Right cardiac atrium (tissue), 5 donors: ENCODE data around the gene CDC5L. TPM values are rescaled to one million over a fixed set of nuclear protein-coding genes. Genes with fewer than 3 reads are reported as not detected.

ENCODE experiments used
- ATAC-seq, 2 donors: fragments of 200-7000 bp; cut with Tn5 transposase; one replicate each; pipeline versions ENCODE4 v1.8.0 to v1.9.1; 2020; ENCODE audit warnings: moderate library complexity in 2 of 2, mild to moderate bottlenecking in 1 of 2
- DNase-seq, 3 donors: peaks; one replicate each; pipeline ENCODE4 v3.0.0-alpha.2; 2020
- H3K27ac ChIP-seq: one replicate; pipeline ENCODE4 v1.5.1; 2013; ENCODE audit warnings: mild to moderate bottlenecking, low read length, control low read depth, moderate library complexity
- H3K27me3 ChIP-seq: one replicate; pipeline ENCODE4 v1.6.1; 2013; ENCODE audit not compliant: control insufficient read depth, insufficient read depth
- H3K4me1 ChIP-seq: one replicate; pipeline ENCODE4 v1.6.1; 2013; ENCODE audit warnings: low read length; ENCODE audit not compliant: control insufficient read depth, insufficient read depth
- H3K4me3 ChIP-seq: one replicate; pipeline ENCODE4 v1.5.1; 2013; ENCODE audit warnings: low read length, control low read depth
- H3K9me3 ChIP-seq: one replicate; pipeline ENCODE4 v1.6.1; 2013; ENCODE audit warnings: low read length; ENCODE audit not compliant: control insufficient read depth
- WGBS: extraction: QIAGEN DNeasy Blood & Tissue Kit; methylation state at CpG from one replicate; pipeline ENCODE4 v1.1.7; 2013; 5-methylcytosine and 5-hydroxymethylcytosine counted together
- intact Hi-C, 4 donors: fragments of 100-400 bp; cut with DNase I; formaldehyde crosslinking; loops; one replicate each; pipeline versions ENCODE4 v1.11.0 to v1.14.0; 2022 to 2023
- polyA plus RNA-seq: library from polyadenylated mRNA; stranded (reverse); fragments of 200-250 nt; gene quantifications from one replicate; pipeline ENCODE4 v1.2.3, GENCODE V29; 2013
- total RNA-seq, 4 donors: library from RNA; stranded (reverse); fragmentation: NEBNext Ultra II Directional; extraction: Animal tissue kit (Norgen Biotek cat#: 25700); gene quantifications; one replicate each; pipeline ENCODE4 v1.2.1, GENCODE V29; 2021
- donor health status: healthy with polysubstance abuse.
- donor health status: DM: no; HTN: yes; CAD: no.
- donor health status: DM: no; HTN: no; CAD: no.
- donor health status: DM: no; HTN: yes; CAD: no; lungs with severe emphysema.
- donor health status: DM: yes; HTN: yes; CAD: no.

Gene CDC5L
- total and polyA plus RNA-seq, 5 donors = 9.9 to 20.2 (median 19.5) TPM

DNA sequence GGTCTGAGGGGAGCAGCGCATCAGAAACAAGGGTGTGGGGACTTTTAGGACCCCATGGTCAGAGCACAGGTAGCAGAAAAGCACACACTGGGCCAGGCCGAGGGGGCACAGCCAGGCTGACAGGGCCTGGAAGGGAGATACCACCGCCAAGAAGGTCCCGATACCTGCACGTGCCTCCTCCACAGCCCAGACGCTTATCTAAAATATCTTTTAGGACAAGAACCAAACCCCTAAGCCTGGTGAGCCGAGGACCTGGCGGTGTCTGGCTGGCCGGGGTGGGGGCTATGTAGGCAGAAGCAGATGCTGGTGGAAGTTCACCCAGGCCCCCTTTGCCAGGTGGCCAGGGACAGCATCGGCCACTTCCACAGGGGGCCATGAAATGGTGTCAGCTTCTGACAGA lies 89.3 kb downstream of the CDC5L start:
- Histone ChIP-seq H3K4me1 (no peaks in the 10 kb centered on the region), H3K4me3 (no peak overlapping the region), H3K9me3 (no peaks in the 10 kb centered on the region), H3K27me3 (no peaks in the 10 kb centered on the region), H3K27ac (no peak overlapping the region)
- no peak for ATAC-seq
- 93% methylated on average over 10 of the region's 10 CpGs for WGBS
- intact Hi-C loops = loop anchor here (5.0 to 10.0 kb wide), 4 partner anchors 168 to 1445 kb away; no protein-coding TSS in a partner anchor
- DNase-seq = no peak

GRCh38 chr6:44477293-44477894 lies 89.9 kb downstream of the CDC5L start:
- intact Hi-C loops = loop anchor here (5.0 to 10.0 kb wide), 4 partner anchors 167 to 1445 kb away; no protein-coding TSS in a partner anchor
- H3K4me3 ChIP-seq = no peak overlapping the region

DNA sequence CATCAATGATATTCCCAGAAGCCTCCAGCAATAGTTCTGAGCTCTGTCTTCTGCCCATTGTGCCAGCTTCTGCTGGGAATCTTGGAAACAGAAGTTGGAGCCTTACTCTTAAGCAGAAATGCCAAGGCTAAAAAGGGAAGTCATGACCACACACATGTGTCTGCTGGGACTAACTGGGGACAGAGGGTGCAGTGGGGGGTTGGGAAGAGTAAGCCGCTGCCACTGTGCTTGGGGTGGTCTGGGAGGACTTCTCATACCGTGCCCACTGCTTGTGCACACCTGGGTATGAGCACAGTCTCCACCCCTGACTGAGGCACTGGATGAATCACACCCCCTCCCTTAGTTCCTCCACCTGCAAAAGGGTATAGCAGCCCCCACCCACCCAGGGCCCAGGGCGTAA lies 90.7 kb downstream of the CDC5L start:
- no peaks in the 10 kb centered on the region for H3K9me3 ChIP-seq
- DNase-seq (no peak), ATAC-seq (no peak)
- no peak overlapping the region for H3K4me3 ChIP-seq
- intact Hi-C loops = loop anchor here (5.0 to 10.0 kb wide), 4 partner anchors 167 to 1444 kb away; no protein-coding TSS in a partner anchor
- no peaks in the 10 kb centered on the region for H3K27me3 ChIP-seq
- 71% methylated on average over 3 of the region's 3 CpGs for WGBS
- no peaks in the 10 kb centered on the region for H3K4me1 ChIP-seq
- no peak overlapping the region for H3K27ac ChIP-seq

More at GRCh38 chr6:44477293-44477894, 89.9 kb downstream of the CDC5L start:
- H3K4me1 ChIP-seq = no peaks in the 10 kb centered on the region
- 91% methylated on average over 5 of the region's 5 CpGs for WGBS
- no peak overlapping the region for H3K27ac ChIP-seq
- H3K27me3 ChIP-seq = no peaks in the 10 kb centered on the region
- ATAC-seq (no peak), DNase-seq (no peak)
- H3K9me3 ChIP-seq = no peaks in the 10 kb centered on the region

DNA sequence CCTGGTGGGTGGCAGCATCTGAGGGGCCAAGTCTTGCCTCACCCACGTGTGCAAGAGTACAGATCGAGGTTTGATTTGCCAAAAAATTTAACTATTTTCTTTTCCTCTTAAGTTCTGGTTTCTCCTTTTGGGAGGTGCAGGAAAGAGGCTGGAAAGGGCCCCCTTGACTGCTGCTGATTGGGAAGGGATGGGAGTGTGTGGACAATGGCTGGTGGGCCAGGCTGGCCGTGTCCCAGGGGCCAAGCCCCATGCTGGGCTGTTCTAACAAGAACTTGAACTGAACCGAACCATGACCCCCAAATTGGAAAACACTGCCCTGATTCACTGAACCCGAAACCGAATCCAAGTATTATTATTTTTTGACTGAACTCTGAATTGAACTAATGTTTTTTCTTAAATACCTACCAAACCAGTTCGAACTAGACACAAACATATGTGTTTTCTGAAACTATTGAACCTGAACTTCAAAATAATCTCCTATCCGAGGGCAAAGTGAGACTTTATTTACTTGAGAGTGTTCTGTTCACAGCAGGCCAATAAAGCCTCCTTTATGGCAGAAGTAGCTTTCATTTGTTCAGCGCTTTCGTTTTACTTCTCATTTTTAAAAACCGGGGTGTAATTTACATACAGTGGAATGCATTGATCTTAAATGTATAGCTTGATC lies 91.2 kb downstream of the CDC5L start:
- Histone ChIP-seq H3K27ac (no peak overlapping the region), H3K4me3 (no peak overlapping the region), H3K9me3 (no peaks in the 10 kb centered on the region), H3K27me3 (no peaks in the 10 kb centered on the region), H3K4me1 (no peaks in the 10 kb centered on the region)
- DNase-seq (no peak), ATAC-seq (no peak)
- intact Hi-C loops = loop anchor here (5.0 to 10.0 kb wide), 4 partner anchors 166 to 1444 kb away; no protein-coding TSS in a partner anchor
- WGBS = 75% methylated on average over 11 of the region's 11 CpGs

DNA sequence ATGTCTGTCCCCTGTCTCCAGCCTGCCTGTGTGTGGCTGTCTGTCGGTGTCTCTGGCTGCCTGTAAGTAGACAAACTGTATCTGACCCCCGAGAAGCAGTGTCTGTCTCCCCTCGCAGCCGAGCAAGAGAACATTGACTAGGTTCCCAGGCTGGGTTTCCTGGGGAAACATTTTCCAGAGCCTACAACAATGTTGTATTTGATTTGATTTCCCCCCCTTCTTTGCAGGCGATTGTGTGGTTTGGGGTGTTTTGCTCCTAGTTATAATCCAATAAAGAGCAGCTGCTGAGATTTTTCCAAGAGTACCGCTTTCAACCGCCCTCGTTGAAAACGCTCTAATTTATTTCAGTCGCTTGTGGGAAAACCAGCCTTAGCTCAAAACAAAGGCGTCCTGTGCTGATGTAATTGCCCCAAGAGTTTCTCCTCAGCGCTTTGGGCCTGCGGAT lies 92.6 kb downstream of the CDC5L start:
- Histone ChIP-seq H3K9me3 (no peaks in the 10 kb centered on the region), H3K27me3 (no peaks in the 10 kb centered on the region), H3K27ac (no peak overlapping the region), H3K4me1 (no peaks in the 10 kb centered on the region), H3K4me3 (no peak overlapping the region)
- WGBS = 74% methylated on average over 13 of the region's 13 CpGs
- DNase-seq (no peak), ATAC-seq (no peak)
- intact Hi-C loops = loop anchor here in 1 of 4 donors (10.0 kb wide), 1 partner anchor 1235 kb away; no protein-coding TSS in a partner anchor

DNA sequence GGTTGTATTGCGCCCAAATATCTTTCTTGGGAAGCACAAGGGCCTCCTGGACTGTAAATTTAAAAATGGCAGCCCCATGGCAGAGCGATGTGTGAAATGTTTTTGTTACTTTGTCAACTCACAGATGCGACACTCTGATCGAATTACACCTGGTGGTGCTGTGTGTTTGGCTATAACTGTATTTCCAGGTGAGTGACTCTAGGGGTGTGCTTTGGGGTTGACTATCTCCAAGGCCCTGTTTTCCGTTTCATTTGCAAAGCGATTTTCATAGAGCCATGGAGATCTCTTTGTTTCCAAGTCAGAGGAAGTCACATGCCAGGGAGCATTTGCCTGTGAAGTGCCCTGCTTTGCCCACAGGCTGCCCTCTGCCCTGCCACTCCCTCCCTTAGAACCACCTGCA lies 93.5 kb downstream of the CDC5L start:
- no peaks in the 10 kb centered on the region for H3K27me3 ChIP-seq
- H3K4me3 ChIP-seq = no peak overlapping the region
- 91% methylated on average over 6 of the region's 6 CpGs for WGBS
- ATAC-seq (no peak), DNase-seq (no peak)
- intact Hi-C loops = loop anchor here in 1 of 4 donors (10.0 kb wide), 1 partner anchor 1234 kb away; no protein-coding TSS in a partner anchor
- H3K9me3 ChIP-seq = no peaks in the 10 kb centered on the region
- H3K27ac ChIP-seq = no peak overlapping the region
- no peaks in the 10 kb centered on the region for H3K4me1 ChIP-seq

DNA sequence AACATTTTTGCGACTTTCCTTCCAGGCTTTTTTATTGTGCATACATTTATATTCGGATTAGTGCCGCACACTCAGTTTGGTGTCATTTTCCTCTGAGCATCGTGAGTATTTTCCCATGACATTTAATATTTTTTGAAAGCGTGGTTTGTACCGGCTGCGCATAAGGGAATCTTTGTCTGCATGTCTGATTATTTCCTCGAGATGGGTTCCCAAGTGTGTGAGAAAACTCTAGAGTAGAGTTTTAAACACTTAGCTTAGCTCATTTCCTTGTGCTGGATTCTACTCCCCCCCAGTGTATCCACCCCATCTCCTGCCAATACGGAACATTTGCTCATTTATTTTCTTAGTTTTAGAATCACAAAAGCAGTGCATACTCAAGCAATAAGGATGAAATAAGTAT lies 94.3 kb downstream of the CDC5L start:
- intact Hi-C loops = loop anchor here in 1 of 4 donors (10.0 kb wide), 1 partner anchor 1233 kb away; no protein-coding TSS in a partner anchor
- Histone ChIP-seq H3K27me3 (no peaks in the 10 kb centered on the region), H3K4me3 (no peak overlapping the region), H3K9me3 (no peaks in the 10 kb centered on the region), H3K4me1 (no peaks in the 10 kb centered on the region), H3K27ac (no peak overlapping the region)
- 71% methylated on average over 9 of the region's 9 CpGs for WGBS
- DNase-seq = no peak
- ATAC-seq = no peak

DNA sequence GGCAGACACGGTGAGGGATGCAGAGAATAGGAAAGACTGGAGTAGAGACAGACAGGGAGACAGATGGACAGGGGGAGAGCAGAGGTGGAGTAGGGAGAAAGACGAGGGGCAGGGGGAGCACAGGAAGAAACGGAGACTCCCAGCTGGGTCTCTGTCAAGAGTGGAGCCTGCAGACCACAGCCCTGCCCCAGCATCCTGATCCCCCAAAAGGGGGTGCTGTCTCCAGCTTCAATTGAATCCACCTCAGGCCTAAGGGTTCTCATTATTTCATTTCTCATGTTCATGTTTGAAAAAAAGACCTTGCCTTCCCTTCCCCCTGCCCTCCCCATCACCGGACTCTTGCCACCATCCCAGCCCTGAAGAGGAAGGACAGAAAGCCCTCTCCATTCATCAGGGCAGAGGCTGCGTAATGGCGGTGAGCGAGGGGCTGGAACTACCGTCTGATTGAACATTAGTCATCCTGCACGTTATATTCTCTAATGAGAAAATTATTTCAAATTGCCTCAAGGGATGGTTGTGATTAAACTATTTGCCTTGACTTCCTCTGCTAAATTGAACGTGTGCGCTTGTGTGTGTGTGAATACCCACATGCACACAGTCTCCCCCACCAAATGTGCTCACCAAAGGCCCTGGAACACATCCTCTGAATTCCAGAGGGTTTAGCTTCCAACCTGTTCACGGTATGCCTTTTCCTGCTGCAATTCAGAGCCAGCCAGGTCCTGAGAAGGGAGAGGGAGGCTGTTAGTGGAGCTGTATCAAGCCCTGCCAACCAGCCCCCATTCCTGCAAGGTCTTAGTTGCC lies 98.3 kb downstream of the CDC5L start:
- no peak overlapping the region for H3K4me3 ChIP-seq
- H3K27ac ChIP-seq = no peak overlapping the region
- intact Hi-C loops = loop anchor here in 1 of 4 donors (10.0 kb wide), 1 partner anchor 1229 kb away; no protein-coding TSS in a partner anchor
- ATAC-seq (no peak), DNase-seq (no peak)
- H3K4me1 ChIP-seq = no peaks in the 10 kb centered on the region
- WGBS = 78% methylated on average over 12 of the region's 12 CpGs
- no peaks in the 10 kb centered on the region for H3K27me3 ChIP-seq
- no peaks in the 10 kb centered on the region for H3K9me3 ChIP-seq

DNA sequence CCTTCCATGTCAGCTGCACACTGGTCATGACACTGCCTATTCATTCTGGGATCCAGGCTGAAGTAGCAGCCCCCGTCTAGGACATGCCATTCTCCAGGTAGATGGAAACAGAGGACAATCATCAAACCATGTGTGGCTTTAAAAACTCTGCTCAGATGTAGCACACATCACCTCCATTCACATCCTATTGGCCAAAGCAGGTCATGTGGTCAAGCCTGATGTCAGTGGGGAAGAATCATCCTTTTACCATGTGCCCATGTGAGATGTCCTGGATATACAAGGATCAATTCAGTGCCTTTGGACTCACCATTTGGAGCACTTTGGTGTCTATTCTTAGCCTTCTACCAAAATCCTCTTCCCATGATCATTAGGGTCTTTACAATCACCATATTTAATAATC lies 99.5 kb downstream of the CDC5L start:
- intact Hi-C loops = loop anchor here in 1 of 4 donors (10.0 kb wide), 1 partner anchor 1228 kb away; no protein-coding TSS in a partner anchor
- Histone ChIP-seq H3K27ac (no peak overlapping the region), H3K4me3 (no peak overlapping the region), H3K4me1 (no peaks in the 10 kb centered on the region), H3K9me3 (no peaks in the 10 kb centered on the region), H3K27me3 (no peaks in the 10 kb centered on the region)
- DNase-seq (no peak), ATAC-seq (no peak)
- WGBS = 90% methylated on average over 1 of the region's 1 CpG

DNA sequence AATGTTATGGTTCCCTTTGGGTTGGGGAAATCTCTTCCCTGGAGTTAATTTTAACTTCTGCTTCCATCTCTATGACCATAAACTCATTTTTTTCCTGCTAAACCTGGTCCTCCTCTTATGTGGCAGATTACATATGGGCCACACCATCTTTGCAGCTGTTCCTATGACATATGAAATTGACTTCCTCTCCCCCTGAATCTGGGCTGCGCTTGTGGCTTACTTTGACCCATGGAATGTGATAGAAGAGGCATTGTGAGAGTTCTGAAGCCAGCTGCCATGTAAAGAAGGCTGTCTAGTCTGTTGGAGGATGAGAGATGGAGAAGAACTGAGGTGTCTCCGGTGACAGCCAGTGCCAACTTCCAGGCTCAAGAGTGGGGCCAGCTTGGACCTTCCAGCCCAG lies 100.1 kb downstream of the CDC5L start:
- H3K9me3 ChIP-seq = no peaks in the 10 kb centered on the region
- ATAC-seq (no peak), DNase-seq (no peak)
- H3K4me3 ChIP-seq = no peak overlapping the region
- intact Hi-C loops = loop anchor here in 1 of 4 donors (10.0 kb wide), 1 partner anchor 1227 kb away; no protein-coding TSS in a partner anchor
- no peaks in the 10 kb centered on the region for H3K4me1 ChIP-seq
- H3K27ac ChIP-seq = no peak overlapping the region
- 94% methylated on average over 2 of the region's 2 CpGs for WGBS
- no peaks in the 10 kb centered on the region for H3K27me3 ChIP-seq
